PFSK-1 (cell line): Measurements from ENCODE around the gene CSNK1G1.

Experiments
- POLR2AphosphoS5 ChIP-seq: IDR thresholded peaks from 2 replicates; pipeline ENCODE4 v1.6.1; 2012; ENCODE audit warnings: low read depth, mild to moderate bottlenecking, control low read depth, low read length, moderate library complexity
- TAF1 ChIP-seq: IDR thresholded peaks from 2 replicates; pipeline ENCODE4 v1.6.1; 2012; ENCODE audit warnings: low read length, control low read depth, borderline replicate concordance; ENCODE audit not compliant: insufficient read depth
- TF ChIP-seq, protein P1 (sequence below), 2 experiments: IDR thresholded peaks; 2 replicates each; pipeline versions ENCODE4 v1.6.1 to v1.8.0; 2011 to 2012; ENCODE audit warnings: low read depth in 2 of 2, low read length in 2 of 2, control low read depth in 1 of 2, inconsistent platforms in 1 of 2, mild to moderate bottlenecking in 1 of 2, moderate library complexity in 1 of 2; ENCODE audit not compliant: insufficient read depth in 1 of 2

DNA sequence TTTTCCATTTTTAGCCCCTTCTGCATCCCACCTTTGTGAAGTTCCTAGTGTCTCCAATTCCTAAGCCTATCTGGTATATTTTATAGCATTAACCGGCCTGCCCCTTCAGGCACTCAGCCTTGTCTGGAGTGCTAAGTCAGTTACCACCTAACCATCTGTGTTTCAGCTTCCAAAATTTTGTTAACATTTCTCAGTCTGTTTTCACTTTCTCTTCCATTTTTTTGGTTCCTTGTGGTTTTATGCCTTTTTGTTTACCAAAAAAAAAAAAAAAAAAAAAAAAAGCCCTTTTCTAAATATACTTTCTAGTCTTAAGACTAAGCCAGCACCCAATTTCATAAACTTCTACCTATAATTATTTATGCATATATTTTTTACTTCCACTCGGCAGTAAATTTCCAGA lies 92.4 kb downstream of the CSNK1G1 start:
- no peak for TF ChIP-seq POLR2AphosphoS5
- TF ChIP-seq, protein P1, sequence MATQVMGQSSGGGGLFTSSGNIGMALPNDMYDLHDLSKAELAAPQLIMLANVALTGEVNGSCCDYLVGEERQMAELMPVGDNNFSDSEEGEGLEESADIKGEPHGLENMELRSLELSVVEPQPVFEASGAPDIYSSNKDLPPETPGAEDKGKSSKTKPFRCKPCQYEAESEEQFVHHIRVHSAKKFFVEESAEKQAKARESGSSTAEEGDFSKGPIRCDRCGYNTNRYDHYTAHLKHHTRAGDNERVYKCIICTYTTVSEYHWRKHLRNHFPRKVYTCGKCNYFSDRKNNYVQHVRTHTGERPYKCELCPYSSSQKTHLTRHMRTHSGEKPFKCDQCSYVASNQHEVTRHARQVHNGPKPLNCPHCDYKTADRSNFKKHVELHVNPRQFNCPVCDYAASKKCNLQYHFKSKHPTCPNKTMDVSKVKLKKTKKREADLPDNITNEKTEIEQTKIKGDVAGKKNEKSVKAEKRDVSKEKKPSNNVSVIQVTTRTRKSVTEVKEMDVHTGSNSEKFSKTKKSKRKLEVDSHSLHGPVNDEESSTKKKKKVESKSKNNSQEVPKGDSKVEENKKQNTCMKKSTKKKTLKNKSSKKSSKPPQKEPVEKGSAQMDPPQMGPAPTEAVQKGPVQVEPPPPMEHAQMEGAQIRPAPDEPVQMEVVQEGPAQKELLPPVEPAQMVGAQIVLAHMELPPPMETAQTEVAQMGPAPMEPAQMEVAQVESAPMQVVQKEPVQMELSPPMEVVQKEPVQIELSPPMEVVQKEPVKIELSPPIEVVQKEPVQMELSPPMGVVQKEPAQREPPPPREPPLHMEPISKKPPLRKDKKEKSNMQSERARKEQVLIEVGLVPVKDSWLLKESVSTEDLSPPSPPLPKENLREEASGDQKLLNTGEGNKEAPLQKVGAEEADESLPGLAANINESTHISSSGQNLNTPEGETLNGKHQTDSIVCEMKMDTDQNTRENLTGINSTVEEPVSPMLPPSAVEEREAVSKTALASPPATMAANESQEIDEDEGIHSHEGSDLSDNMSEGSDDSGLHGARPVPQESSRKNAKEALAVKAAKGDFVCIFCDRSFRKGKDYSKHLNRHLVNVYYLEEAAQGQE (IDR thresholded peaks at IDR 0.05; ENCODE audit: insufficient read depth in 1 of 2, low read depth in 2 of 2, low read length in 2 of 2) = no peak
- TF ChIP-seq TAF1 = no peak
